Immature natural killer cell (primary cell): ENCODE data around the gene SLC35G4. TPM values are rescaled to one million over a fixed set of nuclear protein-coding genes. Genes with fewer than 3 reads are reported as not detected.

Source experiments
- DNase-seq, 3 donors: peaks; one replicate each; pipeline ENCODE4 v3.0.0; 2022; ENCODE audit warnings: mixed read lengths in 1 of 3
- H3K27ac Mint-ChIP-seq, 6 donors: one replicate each; pipeline ENCODE4 v1.8.0; 2020; ENCODE audit warnings: mixed read lengths in 6 of 6, mild to moderate bottlenecking in 5 of 6, inconsistent platforms in 4 of 6, moderate library complexity in 3 of 6
- H3K27me3 Mint-ChIP-seq, 3 donors: one replicate each; pipeline ENCODE4 v1.8.0; 2020 to 2021; ENCODE audit warnings: low read depth in 3 of 3, mild to moderate bottlenecking in 3 of 3, mixed read lengths in 3 of 3, moderate library complexity in 3 of 3, inconsistent platforms in 1 of 3
- H3K36me3 Mint-ChIP-seq, 3 donors: one replicate each; pipeline ENCODE4 v1.8.0; 2020; ENCODE audit warnings: mixed read lengths in 3 of 3, inconsistent platforms in 2 of 3, mild to moderate bottlenecking in 2 of 3
- H3K4me1 Mint-ChIP-seq, 2 donors: one replicate each; pipeline ENCODE4 v1.8.0; 2020; ENCODE audit warnings: inconsistent platforms in 2 of 2, mild to moderate bottlenecking in 2 of 2, mixed read lengths in 2 of 2, moderate library complexity in 1 of 2
- H3K4me3 Mint-ChIP-seq, 5 donors: one replicate each; pipeline ENCODE4 v1.8.0; 2020; ENCODE audit warnings: mild to moderate bottlenecking in 5 of 5, mixed read lengths in 5 of 5, inconsistent platforms in 3 of 5, moderate library complexity in 3 of 5
- H3K9me3 Mint-ChIP-seq, 6 donors: one replicate each; pipeline ENCODE4 v1.8.0; 2020; ENCODE audit warnings: mild to moderate bottlenecking in 6 of 6, mixed read lengths in 6 of 6, inconsistent platforms in 4 of 6, moderate library complexity in 3 of 6
- polyA plus RNA-seq, 3 donors: library from polyadenylated mRNA; unstranded; fragments of 300-500 nt; fragmentation: Illumina TruSeq; gene quantifications; one replicate each; pipeline ENCODE4 v1.2.3, GENCODE V29; 2021

The SLC35G4 gene
- polyA plus RNA-seq, 3 donors from 2014 or later, result not detected

DNA sequence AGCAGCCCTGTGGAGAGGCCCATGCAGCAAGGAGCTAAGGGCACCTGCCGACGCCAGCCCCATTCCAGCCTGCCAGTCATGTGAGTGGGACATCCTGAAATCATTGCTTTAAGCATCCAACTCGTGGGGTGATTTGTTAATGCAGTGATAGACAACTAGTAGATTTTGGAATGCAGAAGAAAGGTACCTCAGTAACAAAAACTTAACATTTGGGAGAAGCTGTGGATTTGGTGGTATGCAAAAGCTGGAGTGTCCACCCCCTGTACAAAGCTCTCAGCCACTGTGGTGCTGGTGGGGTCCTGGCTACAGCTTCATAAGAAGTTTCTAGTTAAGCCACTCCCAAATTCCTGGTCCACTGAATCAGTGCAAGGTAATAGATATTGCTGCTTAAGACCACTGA, 42.5 kb downstream of the SLC35G4 start:
- peaks cover 0 to 9% (median 4%) of the 10 kb centered on the region in 6 donors for H3K9me3 Mint-ChIP-seq
- H3K27me3 Mint-ChIP-seq, result peaks cover 5 to 14% (median 9%) of the 10 kb centered on the region in 3 donors
- peaks cover 0 to 4% of the 10 kb centered on the region in 2 donors for H3K4me1 Mint-ChIP-seq
- no peak overlapping the region for H3K27ac Mint-ChIP-seq
- DNase-seq, result no peak
- H3K36me3 Mint-ChIP-seq, result no peaks in the 10 kb centered on the region
- no peak overlapping the region for H3K4me3 Mint-ChIP-seq

DNA sequence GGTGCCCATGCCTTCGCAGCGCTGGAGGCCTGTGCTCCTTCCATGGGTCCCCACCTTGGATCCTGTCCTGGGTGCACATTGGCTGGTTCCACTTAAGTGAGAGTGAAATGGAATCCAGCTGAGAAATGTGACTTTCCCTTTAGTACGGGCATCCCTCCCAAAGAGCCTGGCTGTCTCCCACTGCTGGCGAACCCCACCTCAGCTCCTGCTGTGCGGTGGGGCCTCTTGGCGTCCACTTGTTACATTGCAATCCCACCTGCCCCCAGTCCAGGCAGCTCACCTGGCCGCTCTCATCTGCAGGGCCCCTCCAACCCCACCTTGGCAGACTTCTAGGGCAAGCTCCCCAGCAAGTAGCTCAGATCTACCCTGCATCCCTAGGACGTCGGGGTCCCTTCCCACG, 44.1 kb downstream of the SLC35G4 start:
- H3K4me1 Mint-ChIP-seq, result peaks cover 0 to 4% of the 10 kb centered on the region in 2 donors
- peaks cover 8 to 18% (median 13%) of the 10 kb centered on the region in 3 donors for H3K27me3 Mint-ChIP-seq
- no peak overlapping the region for H3K4me3 Mint-ChIP-seq
- H3K36me3 Mint-ChIP-seq, result no peaks in the 10 kb centered on the region
- H3K27ac Mint-ChIP-seq, result no peak overlapping the region
- peaks cover 0 to 6% (median 4%) of the 10 kb centered on the region in 6 donors for H3K9me3 Mint-ChIP-seq
- DNase-seq, result no peak

DNA sequence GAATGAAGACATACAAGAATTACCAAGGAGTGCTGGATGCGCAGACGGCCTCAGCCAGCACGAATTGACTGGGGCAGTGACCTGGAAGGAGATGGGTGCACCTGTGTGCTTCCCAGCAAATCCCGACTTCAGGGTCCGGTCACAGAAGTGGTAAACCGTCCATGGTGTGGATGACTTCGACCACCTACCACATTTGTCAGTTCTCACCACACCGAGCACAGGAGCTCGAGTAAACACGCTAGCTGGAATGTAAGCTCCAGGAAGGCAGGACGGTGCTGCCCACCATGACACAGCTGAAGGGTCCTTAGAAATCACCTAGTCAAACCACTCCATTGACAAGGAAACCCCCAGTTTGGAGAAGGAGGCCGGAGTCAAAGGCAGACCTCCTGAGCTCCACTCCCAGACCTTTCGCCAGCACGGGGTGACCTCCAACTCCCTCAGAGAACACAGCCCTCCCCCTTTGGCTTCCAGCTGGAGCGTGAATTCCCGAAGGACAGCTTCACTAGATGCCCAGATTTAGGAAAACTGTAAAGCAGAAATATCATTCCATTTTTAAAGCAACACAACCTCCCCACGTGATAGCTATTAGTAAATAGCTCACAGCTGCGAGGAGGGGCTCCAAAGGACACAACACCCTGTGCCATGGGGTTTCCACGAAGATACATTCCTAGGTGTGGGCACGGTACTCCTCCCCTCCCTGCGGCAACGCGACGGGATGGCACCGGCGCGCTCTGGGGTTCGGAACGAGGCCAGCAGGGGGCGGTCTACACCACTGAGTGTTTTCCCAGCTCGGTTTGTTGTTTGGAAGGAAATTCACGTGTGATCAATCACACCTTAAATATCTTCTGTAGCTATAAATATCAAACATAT, 45.6 kb downstream of the SLC35G4 start:
- DNase-seq, result peak in 1 of 3 donors; percentile 14
- no peak overlapping the region for H3K4me3 Mint-ChIP-seq

GRCh38 chr18:11655606-11655932, 46.2 kb downstream of the SLC35G4 start:
- Mint-ChIP-seq H3K27ac (no peak overlapping the region), H3K9me3 (peaks cover 0 to 5% (median 0%) of the 10 kb centered on the region in 6 donors), H3K4me3 (no peak overlapping the region), H3K36me3 (no peaks in the 10 kb centered on the region), H3K4me1 (peaks cover 0 to 4% of the 10 kb centered on the region in 2 donors), H3K27me3 (peaks cover 8 to 18% (median 13%) of the 10 kb centered on the region in 3 donors)
- DNase-seq, result no peak

More for the DNA sequence above, 45.6 kb downstream of the SLC35G4 start:
- H3K27me3 Mint-ChIP-seq, result peaks cover 8 to 18% (median 13%) of the 10 kb centered on the region in 3 donors
- peaks cover 0 to 4% of the 10 kb centered on the region in 2 donors for H3K4me1 Mint-ChIP-seq
- H3K27ac Mint-ChIP-seq, result no peak overlapping the region
- H3K36me3 Mint-ChIP-seq, result no peaks in the 10 kb centered on the region
- H3K9me3 Mint-ChIP-seq, result peaks cover 0 to 5% (median 0%) of the 10 kb centered on the region in 6 donors

DNA sequence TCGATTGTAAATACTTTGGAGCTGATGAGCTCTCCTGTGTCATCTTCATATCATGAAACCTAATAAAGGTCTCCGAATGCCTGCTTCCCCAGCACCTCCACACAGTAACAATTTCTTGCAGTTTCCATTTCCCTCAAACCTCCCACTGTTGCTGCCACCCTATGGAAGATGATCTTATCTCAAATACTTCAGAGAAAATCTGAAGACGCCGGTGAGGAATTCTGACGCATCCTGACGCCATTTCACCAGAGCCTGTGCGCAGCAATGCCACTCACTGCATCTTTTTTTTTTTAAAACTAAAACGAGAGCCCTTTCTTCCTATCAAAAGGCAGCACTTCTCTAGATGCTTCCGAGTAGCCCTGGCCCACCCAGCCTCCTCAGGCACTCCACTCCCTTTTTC, 47.8 kb downstream of the SLC35G4 start:
- peaks cover 0 to under 1% (median 0%) of the 10 kb centered on the region in 6 donors for H3K9me3 Mint-ChIP-seq
- peaks cover 7 to 15% (median 11%) of the 10 kb centered on the region in 3 donors for H3K27me3 Mint-ChIP-seq
- no peak overlapping the region for H3K27ac Mint-ChIP-seq
- no peaks in the 10 kb centered on the region for H3K36me3 Mint-ChIP-seq
- no peak overlapping the region for H3K4me3 Mint-ChIP-seq
- H3K4me1 Mint-ChIP-seq, result peaks cover 0 to 4% of the 10 kb centered on the region in 2 donors
- DNase-seq, result no peak

- Mint-ChIP-seq H3K4me3 (no peak overlapping the region), H3K4me1 (peaks cover 0 to 4% of the 10 kb centered on the region in 2 donors), H3K27me3 (peaks cover 5 to 15% (median 11%) of the 10 kb centered on the region in 3 donors), H3K9me3 (no peaks in the 10 kb centered on the region), H3K27ac (no peak overlapping the region), H3K36me3 (no peaks in the 10 kb centered on the region)
- DNase-seq, result no peak
Observed at GRCh38 chr18:11657554-11657953, 48.2 kb downstream of the SLC35G4 start.

DNA sequence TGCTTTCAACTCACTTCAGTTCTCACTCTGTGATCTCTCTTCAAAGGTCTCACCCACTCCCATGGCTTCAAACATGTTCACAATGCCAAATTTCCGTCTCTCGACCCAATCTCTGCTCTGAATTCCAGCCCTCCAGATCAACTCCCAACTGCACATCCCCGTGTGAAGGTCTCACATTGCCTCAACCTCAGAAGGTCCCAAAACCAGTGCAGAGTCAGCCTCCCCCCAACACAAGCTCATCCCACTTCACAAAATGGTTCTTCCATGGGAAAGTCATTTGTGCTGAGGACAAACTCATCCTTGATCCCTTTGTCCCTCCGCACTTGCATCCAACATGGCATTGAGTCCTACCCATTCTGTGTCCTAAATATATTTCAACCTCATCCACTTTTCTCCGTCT, 48.6 kb downstream of the SLC35G4 start:
- no peak overlapping the region for H3K4me3 Mint-ChIP-seq
- H3K27me3 Mint-ChIP-seq, result peaks cover 3 to 14% (median 9%) of the 10 kb centered on the region in 3 donors
- H3K9me3 Mint-ChIP-seq, result no peaks in the 10 kb centered on the region
- DNase-seq, result no peak
- H3K27ac Mint-ChIP-seq, result no peak overlapping the region
- H3K4me1 Mint-ChIP-seq, result peaks cover 0 to 4% of the 10 kb centered on the region in 2 donors
- no peaks in the 10 kb centered on the region for H3K36me3 Mint-ChIP-seq

DNA sequence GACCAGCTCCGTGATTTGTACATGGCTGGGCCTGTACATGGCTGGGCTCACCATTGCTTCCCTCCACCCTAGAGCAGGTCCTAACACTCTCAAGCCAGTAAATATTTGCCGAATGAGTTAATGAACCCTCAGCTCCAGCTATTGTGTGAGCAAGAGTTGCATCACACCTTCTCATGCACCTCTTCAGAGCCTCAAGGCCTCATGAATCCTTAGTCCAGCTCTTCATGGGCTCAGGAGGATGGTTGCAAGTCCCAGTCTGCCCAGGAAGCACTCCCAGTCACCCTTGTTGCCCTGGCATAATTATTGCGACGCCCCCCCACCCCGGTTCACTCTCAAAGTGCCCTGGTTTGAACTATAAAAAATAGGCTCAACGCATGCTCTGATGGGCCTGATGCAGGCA, 49.6 kb downstream of the SLC35G4 start:
- DNase-seq, result no peak
- no peak overlapping the region for H3K4me3 Mint-ChIP-seq
- H3K36me3 Mint-ChIP-seq, result no peaks in the 10 kb centered on the region
- peaks cover 3 to 14% (median 6%) of the 10 kb centered on the region in 3 donors for H3K27me3 Mint-ChIP-seq
- H3K9me3 Mint-ChIP-seq, result no peaks in the 10 kb centered on the region
- H3K4me1 Mint-ChIP-seq, result peaks cover 0 to 4% of the 10 kb centered on the region in 2 donors
- no peak overlapping the region for H3K27ac Mint-ChIP-seq

Other genes with a start within 250 kb of the SLC35G4 start
- 1 to 10 TPM; 4.1 to 4.9 (median 4.2) TPM for gene GNAL, start 79.7 kb downstream of the SLC35G4 start, polyA plus RNA-seq
- gene CHMP1B, start 241.8 kb downstream of the SLC35G4 start, polyA plus RNA-seq, result 10 to 100 TPM; 53.5 to 69.6 (median 54.0) TPM